ENCODE measurements around the gene CUX1.
"Not testable (repeated sequence)": the region's sequence is repeated elsewhere in the genome, so short reads cannot be mapped to it uniquely, and the experiment has no call there.

The CUX1 gene

DNA sequence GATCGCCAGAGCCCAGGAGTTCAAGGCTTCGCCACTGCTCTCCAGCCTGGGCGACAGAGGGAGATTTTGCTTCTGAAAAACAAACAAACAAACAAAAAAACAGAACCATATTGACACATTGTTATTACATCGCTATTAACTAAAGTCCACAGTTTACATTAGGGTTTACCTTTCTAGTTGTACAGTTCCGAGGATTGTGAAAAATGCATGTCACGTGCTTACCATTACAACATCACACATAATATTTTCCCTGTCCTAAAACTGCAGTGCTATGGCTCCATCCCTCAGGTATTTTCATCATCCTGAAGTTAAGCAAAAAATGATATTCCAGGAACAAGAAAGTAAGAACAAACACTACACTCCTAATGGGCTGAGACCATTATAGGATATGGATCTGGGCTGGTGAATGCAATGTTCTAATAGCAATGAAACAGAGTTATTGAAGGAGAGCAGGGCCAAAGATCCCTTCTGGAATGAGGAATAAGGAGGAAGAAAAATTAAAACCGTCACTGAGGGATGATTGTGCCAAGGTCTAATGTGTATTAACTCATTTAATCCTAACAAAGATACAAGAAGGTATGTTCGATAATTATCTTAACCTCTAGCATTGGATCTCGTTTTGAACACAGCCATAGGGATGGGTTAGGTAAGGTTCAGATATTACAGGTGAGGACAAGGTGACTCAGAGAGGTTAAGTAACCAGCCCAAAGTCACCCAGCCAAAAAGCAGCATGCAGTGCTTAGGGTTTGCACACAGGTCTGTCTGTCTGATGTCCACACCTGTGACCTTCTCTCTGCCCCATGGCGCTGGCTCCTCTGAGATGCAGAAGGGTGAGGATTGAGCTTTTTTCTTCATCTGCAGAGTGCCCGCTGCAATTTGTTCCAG is 14.0 kb upstream of the CUX1 start:
- no peak for DNase-seq (ENCODE audit: low read depth in 2 of 2)

DNA sequence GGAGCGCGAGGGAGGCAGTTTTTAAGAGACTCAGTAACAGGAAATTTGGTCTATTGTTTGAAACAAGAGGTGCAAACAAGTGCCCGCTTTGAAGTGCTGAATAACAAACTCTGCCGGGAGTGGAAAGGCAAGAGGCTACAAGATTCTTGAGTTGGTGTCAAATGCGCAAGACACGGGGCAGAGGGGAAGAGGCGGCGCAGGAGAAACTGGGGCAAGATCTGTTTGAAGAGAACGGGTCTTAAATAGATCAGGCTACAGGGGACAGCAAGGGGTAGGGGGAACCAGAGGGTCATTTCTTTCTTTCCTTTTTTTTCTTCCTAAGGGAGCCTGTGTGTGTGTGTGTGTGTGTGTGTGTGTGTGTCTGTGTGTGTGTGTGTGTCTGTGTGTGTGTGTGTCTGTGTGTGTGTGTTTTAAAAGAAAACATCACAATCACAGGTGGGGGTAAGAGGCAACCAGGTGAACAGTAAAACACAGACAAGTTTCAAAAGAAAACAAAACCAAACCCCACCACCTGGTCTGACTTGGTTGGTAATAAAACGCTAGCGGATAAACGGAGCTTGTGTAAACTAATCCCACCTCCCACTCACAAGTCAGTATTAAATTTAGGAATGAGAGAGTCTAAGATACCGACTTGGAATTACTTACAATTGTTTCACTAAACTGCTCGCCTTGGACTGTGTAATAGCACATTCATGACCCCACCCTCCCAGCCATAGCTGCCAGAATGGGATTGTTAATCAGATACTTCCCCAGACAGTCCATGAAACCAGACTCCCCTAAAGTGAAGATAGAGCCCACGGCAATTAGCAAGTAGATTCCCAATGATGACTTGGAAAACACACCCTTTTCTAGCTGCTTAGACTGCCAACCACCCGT is 13.1 kb upstream of the CUX1 start:
- DNase-seq (ENCODE audit: low read depth in 2 of 2) = no peak

GRCh38 chr7:101804967-101805366 is 12.5 kb upstream of the CUX1 start:
- DNase-seq (ENCODE audit: low read depth in 2 of 2) = no peak

GRCh38 chr7:101812595-101812994 is 4.8 kb upstream of the CUX1 start:
- DNase-seq (ENCODE audit: low read depth in 2 of 2) = no peak

GRCh38 chr7:101813402-101814019 is 3.9 kb upstream of the CUX1 start:
- no peak for DNase-seq (ENCODE audit: low read depth in 2 of 2)

GRCh38 chr7:101814081-101814990 is 3.1 kb upstream of the CUX1 start:
- peak; percentile 26 to 47 for DNase-seq (ENCODE audit: low read depth in 2 of 2)

DNA sequence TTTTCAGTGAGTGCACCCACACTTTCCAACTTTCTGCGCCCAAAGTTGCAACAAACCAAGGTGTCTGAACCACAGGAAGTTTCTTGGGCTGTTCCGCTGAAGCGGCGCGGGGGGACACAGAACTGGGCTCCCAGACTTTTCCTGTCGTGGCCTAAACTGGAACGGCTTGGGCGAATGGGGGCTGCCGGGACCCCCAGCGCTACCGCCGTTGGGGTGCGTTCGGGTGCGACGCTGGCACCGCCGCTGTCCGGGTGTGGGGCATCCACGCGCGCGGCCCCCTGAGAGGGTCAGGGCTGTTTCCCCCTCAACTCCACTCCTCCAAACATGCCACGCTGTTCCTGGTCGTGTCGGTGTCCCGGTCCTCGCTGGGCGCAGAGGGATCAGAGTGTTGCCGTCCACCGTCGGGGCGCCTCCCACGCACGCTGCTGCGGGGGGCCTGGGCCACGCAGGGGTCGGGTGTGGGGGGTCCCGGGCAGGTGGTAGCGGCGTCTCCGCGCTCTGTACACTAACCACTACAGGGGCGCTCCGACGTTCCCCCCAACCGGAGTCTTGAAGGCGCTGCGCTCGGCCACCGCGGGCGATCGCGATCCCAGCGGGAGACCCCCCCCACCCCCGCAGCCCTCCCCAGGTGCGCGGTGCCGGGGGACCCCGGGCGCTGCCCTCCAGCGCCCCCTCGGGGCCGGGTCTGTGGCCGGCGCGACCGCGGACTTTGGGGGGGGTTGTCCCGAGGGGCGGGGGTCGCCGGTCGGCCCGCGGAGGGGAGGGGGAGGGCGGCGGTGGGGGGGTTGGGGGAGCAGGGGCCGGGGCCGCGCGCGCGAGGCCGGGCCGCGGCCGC is 2.2 kb upstream of the CUX1 start:
- peak; percentile 40 to 44 for DNase-seq (ENCODE audit: low read depth in 2 of 2)

- peak; percentile 39 to 55 for DNase-seq (ENCODE audit: low read depth in 2 of 2)
Observed at GRCh38 chr7:101815826-101816594, 1.4 kb upstream of the CUX1 start.

GRCh38 chr7:101816595-101817470 is 593 bp upstream of the CUX1 start:
- peak in 1 of 2 experiments; percentile 15 for DNase-seq (ENCODE audit: low read depth in 2 of 2)

- DNase-seq (ENCODE audit: low read depth in 2 of 2) = no peak
Observed at GRCh38 chr7:101818287-101819071, 1.1 kb downstream of the CUX1 start.

- DNase-seq (ENCODE audit: low read depth in 2 of 2) = no peak
Observed at GRCh38 chr7:101819183-101819582, 1.8 kb downstream of the CUX1 start.

DNA sequence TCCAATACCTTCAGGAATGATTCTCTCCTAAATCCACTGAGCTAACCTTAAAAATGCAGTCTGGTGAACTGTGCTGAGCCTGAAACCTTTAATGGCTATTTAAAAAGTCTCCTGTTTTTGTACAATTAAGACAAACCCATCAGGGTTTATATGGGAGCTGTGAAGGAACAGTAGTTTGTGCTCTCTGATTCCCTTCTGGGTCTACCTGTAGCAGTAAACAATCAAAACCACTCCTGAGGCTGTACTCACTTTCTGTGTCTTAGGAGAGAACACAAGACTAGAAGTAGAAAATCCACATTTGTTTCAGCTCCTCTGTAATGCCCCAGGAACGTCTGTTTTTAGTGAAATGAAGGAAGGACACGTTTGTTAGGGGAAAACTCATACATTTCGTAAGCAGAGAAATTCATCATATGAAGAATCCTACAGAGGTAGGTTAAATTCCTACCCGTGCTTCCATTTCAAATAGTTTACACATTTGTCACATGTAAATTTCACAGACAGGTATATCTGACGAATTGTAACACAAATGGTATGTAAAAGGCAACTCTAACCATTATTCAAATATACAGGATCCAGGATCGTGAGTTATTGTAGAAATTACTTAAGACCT is 2.6 kb downstream of the CUX1 start:
- DNase-seq (ENCODE audit: low read depth in 2 of 2) = no peak

DNA sequence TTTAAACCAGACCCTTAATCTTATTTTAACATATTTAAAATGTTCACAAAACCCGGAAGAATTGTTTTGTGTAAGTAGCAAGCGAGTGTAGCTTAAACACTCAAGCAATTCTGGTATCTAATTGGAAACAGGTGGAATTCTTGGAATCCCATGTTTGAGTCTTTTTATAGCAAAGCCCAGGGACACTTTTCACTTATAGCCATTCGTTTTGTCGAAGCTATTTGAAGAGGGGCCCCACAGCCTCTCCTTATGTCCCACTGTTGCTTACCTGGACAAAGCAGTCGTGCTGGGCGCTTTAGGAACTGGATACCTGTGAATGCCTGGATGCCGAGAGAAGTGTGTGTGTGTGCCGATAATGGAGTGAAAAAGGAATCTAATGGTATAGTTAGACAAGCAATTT is 3.3 kb downstream of the CUX1 start:
- no peak for DNase-seq (ENCODE audit: low read depth in 2 of 2)

GRCh38 chr7:101822632-101823031 is 5.2 kb downstream of the CUX1 start:
- not testable (repeated sequence) for DNase-seq (ENCODE audit: low read depth in 2 of 2)

DNA sequence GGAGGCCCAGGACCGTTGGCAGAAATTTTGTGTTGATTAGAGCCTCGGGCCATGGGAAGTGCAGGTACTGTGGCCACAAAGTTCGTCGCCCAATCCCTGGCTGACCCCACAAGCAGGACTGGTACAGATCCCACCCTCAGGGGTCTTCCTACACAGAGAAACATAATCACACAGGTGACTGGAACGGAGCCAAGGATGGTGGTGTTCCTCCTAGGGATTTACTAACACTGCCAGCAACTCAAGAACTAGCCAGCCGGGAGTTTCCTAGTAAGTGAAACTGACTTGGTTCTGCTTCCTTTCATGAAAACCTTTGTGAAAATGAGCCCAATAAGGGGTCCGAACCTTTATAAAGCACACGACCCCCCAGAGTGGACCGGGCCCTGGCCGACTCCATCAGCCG is 5.7 kb downstream of the CUX1 start:
- DNase-seq (ENCODE audit: low read depth in 2 of 2) = no peak

DNA sequence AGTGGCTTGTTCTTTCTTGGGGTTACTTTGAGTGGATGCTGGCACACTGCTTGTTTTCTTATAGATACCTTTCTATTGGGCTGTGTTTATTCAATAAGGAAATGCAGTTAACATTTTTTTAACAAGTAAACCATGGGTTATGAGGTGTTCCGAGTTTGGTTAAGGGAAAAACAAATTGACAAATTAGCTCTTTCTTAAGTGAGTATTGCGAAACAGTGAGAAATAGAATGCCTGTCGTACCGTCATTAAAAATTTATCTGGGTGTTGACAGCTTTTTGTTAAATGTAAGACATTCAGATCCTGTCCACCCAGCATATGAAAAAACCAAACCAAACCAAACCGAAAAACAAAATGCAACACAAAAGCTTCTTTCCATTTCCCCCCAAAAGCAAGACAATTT is 6.2 kb downstream of the CUX1 start:
- DNase-seq (ENCODE audit: low read depth in 2 of 2) = no peak

- no peak for DNase-seq (ENCODE audit: low read depth in 2 of 2)
Observed at GRCh38 chr7:101824440-101824839, 7.0 kb downstream of the CUX1 start.

Measured in stimulated activated CD4-positive, alpha-beta T cell treated with anti-CD3 and anti-CD28 coated beads, Interleukin-12 subunit alpha, Interleukin-12 subunit beta, amount 100 ng/mL, for 24 hours (primary cell).